NT2/D1 (cell line): ENCODE measurements around the gene DCN.

Experiments
- SUZ12 ChIP-seq: IDR thresholded peaks from 2 replicates; pipeline ENCODE4 v1.6.1; 2011; ENCODE audit not compliant: insufficient read length, insufficient read depth; ENCODE audit errors: extremely low read depth
- ZNF274 ChIP-seq: IDR thresholded peaks from 2 replicates; pipeline ENCODE4 v1.6.1; 2011; ENCODE audit warnings: mild to moderate bottlenecking, low read depth, low read length

DNA sequence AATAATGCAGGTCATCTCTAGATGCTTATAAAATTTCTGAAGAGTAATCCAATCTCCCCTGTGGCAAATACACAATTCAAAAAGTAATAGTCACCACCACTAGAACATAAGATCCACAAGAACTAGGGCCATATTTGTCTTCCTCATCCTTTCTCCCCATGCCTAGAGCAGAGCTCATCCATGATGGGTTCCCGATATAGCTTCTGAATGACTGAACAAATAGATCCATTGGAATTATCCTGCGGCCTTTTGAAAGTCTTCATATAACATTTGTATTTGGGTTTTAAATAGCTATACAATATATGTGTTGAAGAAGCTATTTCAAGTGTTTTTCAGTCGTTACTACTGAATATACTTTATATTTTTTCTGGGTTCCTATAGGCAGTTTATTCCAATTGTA is 5.7 kb downstream of the DCN start:
- TF ChIP-seq SUZ12 (no peak), ZNF274 (no peak)
